HEK293T (cell line): ENCODE measurements around the gene VAV2.

Experiments
- ARNT ChIP-seq: fragments of 450-650 bp; IDR thresholded peaks from 2 replicates; pipeline ENCODE4 v1.6.1; 2017; ENCODE audit warnings: mild to moderate bottlenecking
- BHLHE40 ChIP-seq: fragments of 450-650 bp; IDR thresholded peaks from 2 replicates; pipeline ENCODE4 v1.6.1; 2016; ENCODE audit warnings: mild to moderate bottlenecking, moderate library complexity, borderline replicate concordance
- CTBP1 ChIP-seq: fragments of 450-650 bp; IDR thresholded peaks from 2 replicates; pipeline ENCODE4 v1.6.1; 2016; ENCODE audit warnings: borderline replicate concordance
- ELF4 ChIP-seq: fragments of 450-650 bp; IDR thresholded peaks from 2 replicates; pipeline ENCODE4 v1.6.1; 2017; ENCODE audit warnings: antibody characterized with exemption
- FOXK2 ChIP-seq: fragments of 450-650 bp; IDR thresholded peaks from 2 replicates; pipeline ENCODE4 v1.6.1; 2016; ENCODE audit warnings: mild to moderate bottlenecking
- FOXM1 ChIP-seq: fragments of 450-650 bp; IDR thresholded peaks from 2 replicates; pipeline ENCODE4 v1.6.1; 2017; ENCODE audit warnings: mild to moderate bottlenecking, borderline replicate concordance
- HDGF ChIP-seq: fragments of 450-650 bp; IDR thresholded peaks from 2 replicates; pipeline ENCODE4 v1.6.1; 2017; ENCODE audit warnings: antibody characterized with exemption, borderline replicate concordance
- PKNOX1 ChIP-seq: fragments of 450-650 bp; IDR thresholded peaks from 2 replicates; pipeline ENCODE4 v1.6.1; 2016
- SP1 ChIP-seq: fragments of 450-650 bp; IDR thresholded peaks from 2 replicates; pipeline ENCODE4 v1.6.1; 2017
- TARDBP ChIP-seq: fragments of 450-650 bp; IDR thresholded peaks from 2 replicates; pipeline ENCODE4 v1.6.1; 2016

DNA sequence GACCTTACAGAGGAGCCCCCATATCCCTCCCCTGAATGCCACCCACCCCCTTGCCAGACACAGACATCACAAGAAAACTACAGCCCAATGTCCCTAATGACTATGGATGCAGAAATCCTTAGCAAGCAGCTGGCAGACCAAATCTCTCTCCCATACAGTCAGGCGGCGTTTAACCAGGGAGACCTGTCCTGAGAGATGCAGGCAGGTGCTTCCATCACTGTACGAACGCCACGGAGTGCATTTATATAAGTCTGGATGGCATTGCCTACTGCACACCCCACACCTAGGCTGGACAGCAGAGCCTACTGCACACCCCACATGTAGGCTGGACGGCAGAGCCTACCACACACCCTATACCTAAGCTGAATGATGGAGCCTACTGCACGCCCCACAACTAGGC lies 219.5 kb downstream of the VAV2 start:
- no peak for TF ChIP-seq SP1
- no peak for TF ChIP-seq CTBP1
- no peak for TF ChIP-seq ELF4
- TF ChIP-seq FOXM1 = no peak
- TF ChIP-seq TARDBP = no peak
- no peak for TF ChIP-seq HDGF
- TF ChIP-seq BHLHE40 = no peak
- no peak for TF ChIP-seq ARNT
- TF ChIP-seq FOXK2 = no peak
- no peak for TF ChIP-seq PKNOX1
